DMS53 treated with DMSO at 0.1 percent for 48 hours (cell line): ENCODE results near the gene ANGPTL2.

Source experiments
- DNase-seq: peaks from one replicate; lab custom pipeline; 2025; ENCODE audit not compliant: unreplicated experiment; lab: John Stamatoyannopoulos, UW

ANGPTL2 gene

GRCh38 chr9:127053960-127054359, 68.5 kb downstream of the ANGPTL2 start:
- no peak for DNase-seq

GRCh38 chr9:127053057-127053821, 69.2 kb downstream of the ANGPTL2 start:
- DNase-seq = no peak

GRCh38 chr9:127051881-127052595, 70.4 kb downstream of the ANGPTL2 start:
- DNase-seq = no peak

- DNase-seq = no peak
Measured at GRCh38 chr9:127050591-127051001, 71.8 kb downstream of the ANGPTL2 start.

GRCh38 chr9:127050152-127050551, 72.3 kb downstream of the ANGPTL2 start:
- DNase-seq = no peak

GRCh38 chr9:127049581-127049980, 72.9 kb downstream of the ANGPTL2 start:
- DNase-seq = no peak

GRCh38 chr9:127049044-127049443, 73.4 kb downstream of the ANGPTL2 start:
- no peak for DNase-seq

- DNase-seq = no peak
Measured at GRCh38 chr9:127047971-127048370, 74.5 kb downstream of the ANGPTL2 start.

GRCh38 chr9:127045148-127045547, 77.3 kb downstream of the ANGPTL2 start:
- no peak for DNase-seq

- DNase-seq = no peak
Measured at GRCh38 chr9:127039492-127039891, 82.9 kb downstream of the ANGPTL2 start.

GRCh38 chr9:127038531-127038930, 83.9 kb downstream of the ANGPTL2 start:
- DNase-seq = no peak
